Omental fat pad (tissue), 4 donors: ENCODE data around the gene GRIK1. TPM values are rescaled to one million over a fixed set of nuclear protein-coding genes. Genes with fewer than 3 reads are reported as not detected.
"Not testable (repeated sequence)": the region's sequence is repeated elsewhere in the genome, so short reads cannot be mapped to it uniquely, and the experiment has no call there.

Experiments
- ATAC-seq: fragments of 150-250 bp; one replicate; pipeline ENCODE4 v1.9.1; 2016; ENCODE audit warnings: mild to moderate bottlenecking, moderate library complexity; ENCODE audit not compliant: low FRiP score
- DNase-seq: peaks from one replicate; pipeline ENCODE4 v3.0.0-alpha.2; 2019; ENCODE audit warnings: low spot score
- CTCF ChIP-seq, 3 donors: fragments of 450-650 bp; IDR thresholded peaks; one replicate each; pipeline ENCODE4 v1.5.1; 2016 to 2017; ENCODE audit warnings: antibody characterized with exemption in 3 of 3, mild to moderate bottlenecking in 3 of 3, moderate library complexity in 2 of 3
- total RNA-seq, 4 donors: library from RNA; depleted of rRNA; stranded (reverse); fragments of >200 nt; gene quantifications; one replicate each; pipeline ENCODE4 v1.1.0, GENCODE V29; 2016

Gene GRIK1
- total RNA-seq, 4 donors from 2014 or later, result 0.09 to 0.44 (median 0.32) TPM; not detected in 1

- TF ChIP-seq CTCF (IDR thresholded peaks at IDR 0.05), result no peak
- no peak for DNase-seq
- no peak for ATAC-seq
Measured at GRCh38 chr21:29958551-29958950, 18.8 kb upstream of the GRIK1 start.

GRCh38 chr21:29958035-29958434 lies 18.2 kb upstream of the GRIK1 start:
- not testable (repeated sequence) for DNase-seq, ATAC-seq

GRCh38 chr21:29953690-29954089 lies 13.9 kb upstream of the GRIK1 start:
- no peak for DNase-seq
- no peak for ATAC-seq
- TF ChIP-seq CTCF (IDR thresholded peaks at IDR 0.05), result no peak

GRCh38 chr21:29953072-29953471 lies 13.3 kb upstream of the GRIK1 start:
- no peak for ATAC-seq
- no peak for TF ChIP-seq CTCF (IDR thresholded peaks at IDR 0.05)
- DNase-seq, result no peak

GRCh38 chr21:29951911-29952310 lies 12.1 kb upstream of the GRIK1 start:
- no peak for ATAC-seq
- DNase-seq, result no peak
- TF ChIP-seq CTCF (IDR thresholded peaks at IDR 0.05), result no peak

- DNase-seq, result no peak
- no peak for TF ChIP-seq CTCF (IDR thresholded peaks at IDR 0.05)
- no peak for ATAC-seq
Measured at GRCh38 chr21:29949991-29950390, 10.2 kb upstream of the GRIK1 start.

GRCh38 chr21:29947119-29947518 lies 7.3 kb upstream of the GRIK1 start:
- TF ChIP-seq CTCF (IDR thresholded peaks at IDR 0.05), result no peak
- ATAC-seq (no peak), DNase-seq (no peak)

- ATAC-seq (no peak), DNase-seq (no peak)
- no peak for TF ChIP-seq CTCF (IDR thresholded peaks at IDR 0.05)
Measured at GRCh38 chr21:29943885-29944284, 4.1 kb upstream of the GRIK1 start.
